ENCODE results near the gene RILP.

- no peak for TF ChIP-seq GATA2 (IDR thresholded peaks at IDR 0.05; ENCODE audit: low read depth, low read length)
- TF ChIP-seq GATA3 (IDR thresholded peaks at IDR 0.05; ENCODE audit: low read depth, low read length), result no peak
Measured at GRCh38 chr17:1648963-1649843, 463 bp downstream of the RILP start.

Data from SH-SY5Y (cell line).